ENCODE measurements around the gene NUDT14.

DNA sequence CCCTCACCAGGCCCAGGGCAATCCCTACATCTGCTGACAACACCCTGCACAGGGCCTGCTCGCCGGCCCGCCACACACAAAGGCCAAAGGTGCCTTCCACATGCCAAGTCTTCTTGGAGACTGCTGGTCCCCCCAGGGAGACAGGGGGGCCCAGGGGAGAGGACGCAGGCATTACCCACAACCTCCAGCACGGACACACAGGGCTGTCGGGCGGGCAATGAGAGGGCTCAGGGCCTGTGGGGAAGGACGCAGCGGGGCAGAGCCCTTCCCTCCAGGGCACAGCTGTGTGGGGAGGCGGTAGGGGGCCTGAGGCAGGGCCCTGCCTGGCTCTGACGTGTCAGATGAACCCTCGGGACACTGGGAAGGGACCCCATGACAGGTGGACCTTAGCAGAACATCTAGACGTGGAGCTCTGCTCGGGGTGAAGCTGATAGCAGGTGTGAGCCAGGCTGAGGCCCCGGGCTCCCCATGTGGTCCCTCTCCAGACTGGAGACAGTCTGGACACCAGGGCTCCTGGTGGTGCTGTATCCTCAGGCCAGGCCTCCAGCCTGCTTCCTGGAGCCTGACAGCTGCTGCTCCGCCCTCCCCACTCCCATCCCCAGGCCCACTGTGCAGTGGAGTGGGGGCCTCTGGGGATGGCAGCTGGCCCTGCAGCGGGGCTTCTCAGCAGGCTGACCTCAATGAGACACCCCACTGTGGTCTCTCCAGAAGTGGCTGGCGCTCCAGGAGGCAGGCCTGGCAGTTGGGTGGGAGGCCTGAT lies 31.6 kb upstream of the NUDT14 start:
- no peak for TF ChIP-seq POLR2A (IDR thresholded peaks at IDR 0.05)
- TF ChIP-seq, protein P1, sequence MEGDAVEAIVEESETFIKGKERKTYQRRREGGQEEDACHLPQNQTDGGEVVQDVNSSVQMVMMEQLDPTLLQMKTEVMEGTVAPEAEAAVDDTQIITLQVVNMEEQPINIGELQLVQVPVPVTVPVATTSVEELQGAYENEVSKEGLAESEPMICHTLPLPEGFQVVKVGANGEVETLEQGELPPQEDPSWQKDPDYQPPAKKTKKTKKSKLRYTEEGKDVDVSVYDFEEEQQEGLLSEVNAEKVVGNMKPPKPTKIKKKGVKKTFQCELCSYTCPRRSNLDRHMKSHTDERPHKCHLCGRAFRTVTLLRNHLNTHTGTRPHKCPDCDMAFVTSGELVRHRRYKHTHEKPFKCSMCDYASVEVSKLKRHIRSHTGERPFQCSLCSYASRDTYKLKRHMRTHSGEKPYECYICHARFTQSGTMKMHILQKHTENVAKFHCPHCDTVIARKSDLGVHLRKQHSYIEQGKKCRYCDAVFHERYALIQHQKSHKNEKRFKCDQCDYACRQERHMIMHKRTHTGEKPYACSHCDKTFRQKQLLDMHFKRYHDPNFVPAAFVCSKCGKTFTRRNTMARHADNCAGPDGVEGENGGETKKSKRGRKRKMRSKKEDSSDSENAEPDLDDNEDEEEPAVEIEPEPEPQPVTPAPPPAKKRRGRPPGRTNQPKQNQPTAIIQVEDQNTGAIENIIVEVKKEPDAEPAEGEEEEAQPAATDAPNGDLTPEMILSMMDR (IDR thresholded peaks at IDR 0.05) = no peak
- TF ChIP-seq EP300 (IDR thresholded peaks at IDR 0.05) = no peak
